HG02588 (cell line): ENCODE data around the gene BRSK2.

Experiments used
- ATAC-seq: cut with Tn5 transposase; IDR thresholded peaks from one replicate; pipeline ENCODE4 v1.9.1; 2021; ENCODE audit warnings: mild to moderate bottlenecking, moderate library complexity; ENCODE audit not compliant: unreplicated experiment

The BRSK2 gene

DNA sequence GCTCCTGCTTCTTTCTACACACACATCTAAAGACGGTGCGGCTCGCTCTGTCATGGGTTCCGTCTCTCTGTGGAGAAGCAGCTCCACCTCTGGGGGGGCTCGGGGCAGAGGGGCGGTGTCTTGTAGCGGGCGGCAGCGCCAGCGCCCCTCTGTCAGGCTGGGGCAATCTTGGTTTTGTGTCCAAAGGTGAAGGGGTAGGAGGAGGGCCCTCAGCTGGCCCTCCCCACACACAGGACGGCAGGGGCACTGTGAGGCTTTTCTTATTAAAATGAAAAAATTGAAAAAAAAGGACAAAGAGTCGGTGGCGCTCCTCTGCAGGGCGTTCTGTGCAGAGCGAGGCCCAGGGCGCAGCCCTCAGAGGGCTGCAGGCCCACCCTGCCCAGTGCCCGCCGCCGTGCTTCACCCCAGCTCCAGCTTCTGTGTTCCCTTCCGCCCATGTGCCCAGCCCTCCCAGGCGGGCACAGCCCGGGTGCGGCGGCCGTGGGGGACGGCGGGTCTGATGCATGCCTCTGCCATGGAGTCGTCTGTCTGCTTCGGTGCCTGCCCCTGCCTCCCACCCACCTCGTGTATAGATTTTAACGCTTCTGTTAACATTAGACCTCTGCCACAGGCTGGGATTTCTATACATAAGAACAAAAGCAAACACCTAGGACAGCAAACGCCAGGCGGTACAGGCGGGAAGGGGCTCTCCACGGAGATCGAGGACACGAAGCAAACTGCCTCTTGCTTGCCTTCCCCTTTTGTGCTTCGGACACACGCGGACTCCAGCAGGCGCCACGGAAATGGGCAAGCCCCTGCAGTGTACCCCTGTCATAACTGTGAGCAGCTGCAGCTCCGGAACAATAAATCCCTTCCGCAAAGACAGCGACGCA is 72.3 kb downstream of the BRSK2 start:
- no peak for ATAC-seq

DNA sequence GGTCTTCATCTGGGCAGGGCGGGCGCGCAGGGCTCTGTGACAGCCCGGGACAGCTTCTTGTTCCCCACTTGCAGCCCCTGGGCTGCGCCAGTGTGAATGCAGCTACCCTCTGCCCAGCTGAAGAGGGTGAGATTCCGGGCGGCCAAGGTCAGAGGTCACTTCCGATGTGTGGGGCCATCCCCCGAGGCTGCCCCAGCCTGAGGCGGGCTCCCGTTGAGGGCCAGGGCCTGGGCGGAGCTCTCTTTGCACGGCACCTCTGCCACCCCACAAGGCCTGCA is 72.9 kb downstream of the BRSK2 start:
- no peak for ATAC-seq

DNA sequence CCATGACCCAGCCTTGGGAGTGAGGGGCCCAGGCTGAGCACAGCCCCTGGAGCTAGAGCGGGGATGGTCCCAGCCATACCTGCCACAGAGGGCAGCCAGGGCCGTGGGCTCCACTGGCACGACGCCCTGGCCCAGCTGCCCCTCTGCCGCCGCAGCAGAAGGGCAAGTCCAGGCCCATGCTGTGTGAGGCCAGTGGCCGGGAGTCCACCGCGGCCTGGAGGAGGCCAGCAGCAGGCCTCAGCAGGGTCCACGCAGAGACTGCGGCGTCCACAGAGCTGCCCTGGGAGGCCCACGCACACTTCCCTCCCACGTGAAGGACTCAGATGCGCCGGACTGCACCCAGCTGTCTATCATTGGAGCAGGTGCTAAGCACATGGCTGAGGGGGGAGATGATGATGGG is 73.3 kb downstream of the BRSK2 start:
- no peak for ATAC-seq

DNA sequence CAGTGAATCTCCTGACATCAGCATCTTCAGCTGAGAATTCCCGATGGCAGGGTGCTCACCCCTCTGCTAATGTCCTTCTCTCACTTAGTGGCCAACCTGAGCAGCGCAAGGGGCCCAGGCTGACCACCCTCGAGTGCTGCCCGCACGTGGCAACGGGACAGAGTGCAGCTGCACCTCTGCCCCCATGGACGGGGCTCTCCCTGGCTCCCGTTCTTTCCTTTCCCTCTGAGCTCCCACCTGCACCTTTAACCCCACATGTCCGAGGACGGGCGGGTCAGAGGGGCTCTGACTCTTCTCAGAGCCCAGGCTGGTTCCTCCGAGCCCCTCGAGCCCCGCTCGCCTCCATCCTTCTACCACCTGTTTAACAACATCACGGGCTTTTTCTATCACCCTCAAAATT is 77.0 kb downstream of the BRSK2 start:
- no peak for ATAC-seq

DNA sequence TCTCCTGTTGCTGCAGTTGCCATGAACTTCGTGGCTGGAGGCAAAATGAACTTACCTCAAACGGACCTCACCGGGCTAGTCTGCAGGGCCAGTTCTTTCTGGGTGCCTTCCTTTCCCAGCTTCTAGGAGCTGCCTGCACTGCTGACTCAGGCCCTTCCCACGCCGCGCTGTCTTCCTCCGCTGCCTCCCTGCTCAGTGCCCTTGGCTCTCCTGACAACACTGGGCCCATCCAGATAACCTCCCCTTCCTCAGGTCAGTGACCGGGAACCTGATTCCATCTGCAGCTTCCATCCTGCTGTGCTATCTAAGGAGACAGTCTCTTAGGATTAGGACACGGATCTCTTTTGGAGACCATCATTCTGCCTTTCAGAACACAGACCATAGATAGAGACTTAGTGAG is 77.5 kb downstream of the BRSK2 start:
- no peak for ATAC-seq

DNA sequence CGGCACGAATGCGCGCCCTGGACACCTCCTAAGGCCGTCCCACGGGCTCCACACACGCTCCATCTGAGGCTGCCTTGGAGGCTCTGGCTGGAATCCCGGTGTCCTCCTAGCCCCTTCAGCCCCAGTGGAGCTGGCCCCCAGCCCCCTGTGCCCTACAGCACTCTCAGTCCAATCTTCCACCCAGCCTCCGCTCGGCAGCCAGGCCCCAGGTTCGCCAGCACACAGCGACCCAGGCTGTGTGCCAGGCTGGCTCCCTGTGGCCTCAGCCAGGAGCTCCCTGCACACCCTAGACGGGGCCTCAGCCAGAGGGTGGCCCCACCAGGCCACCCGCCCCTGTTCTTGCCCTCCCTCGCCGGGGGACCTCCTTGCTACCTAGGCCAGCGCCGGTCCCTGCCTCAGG is 78.3 kb downstream of the BRSK2 start:
- ATAC-seq = no peak

DNA sequence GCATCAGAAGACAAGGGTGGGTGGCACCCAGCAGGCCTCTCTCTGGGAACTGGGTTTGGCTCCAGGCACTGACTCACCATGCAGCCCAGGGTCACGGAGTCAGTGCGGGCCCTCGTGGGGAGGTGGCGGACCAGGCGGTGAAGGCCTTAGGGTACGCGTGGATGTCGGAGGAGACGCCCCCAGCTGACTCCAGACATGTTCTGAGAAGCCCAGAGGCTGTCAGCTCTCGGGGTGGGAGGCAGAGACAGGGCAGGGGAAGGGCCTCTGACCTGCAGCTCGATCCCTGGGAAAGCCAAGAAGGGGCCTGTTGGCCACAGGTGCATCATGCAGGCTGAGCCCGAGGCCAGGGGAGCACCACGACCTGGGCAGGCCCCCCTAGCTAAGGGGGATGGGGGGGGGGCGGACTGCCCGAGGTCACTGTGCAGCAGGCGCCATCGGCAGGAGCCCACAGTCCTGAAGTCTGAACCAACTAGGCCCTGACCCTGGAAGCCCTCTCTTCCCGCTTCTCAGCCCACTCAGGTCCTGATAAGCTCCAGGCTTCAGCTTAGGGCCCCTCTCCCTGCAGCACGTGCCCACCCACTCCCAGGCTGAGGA is 78.8 kb downstream of the BRSK2 start:
- no peak for ATAC-seq

DNA sequence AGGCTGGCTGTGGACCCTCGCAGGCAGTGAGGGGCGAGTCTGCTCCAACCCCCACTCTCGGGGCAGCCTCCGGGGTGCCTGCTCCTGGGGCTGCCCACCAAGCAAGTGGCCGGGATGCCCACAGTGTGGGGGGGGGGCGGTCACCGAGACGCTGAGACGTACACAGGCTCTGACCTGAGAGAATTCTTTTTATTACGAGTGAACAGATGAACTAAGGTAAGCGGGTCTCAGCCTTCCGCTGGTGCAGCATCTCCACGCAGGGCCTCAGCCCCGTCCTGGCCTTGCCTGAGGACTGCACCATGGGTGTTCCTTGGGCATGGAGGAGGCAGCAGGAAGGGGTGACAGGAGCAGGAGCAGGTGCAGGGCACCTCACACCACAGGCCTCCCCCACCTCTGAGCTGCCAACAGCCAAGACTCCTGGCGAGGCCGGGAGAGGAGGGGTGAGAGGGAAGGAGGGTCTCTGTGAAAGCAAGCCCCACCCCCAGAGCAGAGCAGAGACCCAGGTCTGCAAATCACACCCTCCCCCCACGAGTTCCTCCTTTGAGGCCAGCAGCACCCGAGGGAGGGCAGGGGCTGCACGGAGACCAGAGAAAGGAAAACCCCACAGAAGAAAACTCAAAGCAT is 79.7 kb downstream of the BRSK2 start:
- ATAC-seq = no peak

DNA sequence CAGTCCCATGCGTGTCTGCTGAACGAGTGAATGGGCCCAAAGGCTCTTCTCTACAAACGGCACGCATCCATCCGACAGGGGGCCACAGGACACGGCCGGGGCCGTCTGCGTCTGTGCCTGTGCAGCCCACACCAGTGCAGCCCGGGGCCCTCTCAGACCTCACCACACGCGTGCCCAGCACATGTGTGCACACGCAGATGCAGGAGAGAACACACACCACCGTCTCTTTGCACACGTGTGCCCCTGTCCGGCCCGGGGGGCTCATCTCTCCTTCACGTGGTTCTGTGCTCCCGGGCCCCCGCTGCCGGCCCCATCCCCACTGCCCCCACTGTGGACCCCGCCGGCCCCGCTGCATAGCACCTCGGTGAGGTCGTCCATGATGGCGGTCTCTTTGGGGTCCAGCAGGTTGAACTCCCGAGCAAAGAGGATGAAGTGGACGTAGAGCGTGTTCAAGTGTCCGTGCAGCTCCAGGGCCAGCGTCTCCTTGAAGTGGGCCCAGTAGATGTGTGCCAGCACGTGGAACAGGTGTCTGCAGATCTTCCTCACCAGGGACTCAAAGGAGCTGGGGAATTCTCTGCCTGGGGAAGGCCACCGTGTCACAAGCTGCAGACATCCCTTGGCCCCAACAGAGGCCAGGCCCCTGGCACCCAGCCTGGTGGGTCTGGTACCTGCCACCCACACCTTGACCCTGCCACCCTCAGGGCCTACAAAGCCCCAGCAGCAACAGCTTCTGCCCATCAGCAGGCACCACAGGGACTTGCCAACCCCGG is 80.4 kb downstream of the BRSK2 start:
- no peak for ATAC-seq

DNA sequence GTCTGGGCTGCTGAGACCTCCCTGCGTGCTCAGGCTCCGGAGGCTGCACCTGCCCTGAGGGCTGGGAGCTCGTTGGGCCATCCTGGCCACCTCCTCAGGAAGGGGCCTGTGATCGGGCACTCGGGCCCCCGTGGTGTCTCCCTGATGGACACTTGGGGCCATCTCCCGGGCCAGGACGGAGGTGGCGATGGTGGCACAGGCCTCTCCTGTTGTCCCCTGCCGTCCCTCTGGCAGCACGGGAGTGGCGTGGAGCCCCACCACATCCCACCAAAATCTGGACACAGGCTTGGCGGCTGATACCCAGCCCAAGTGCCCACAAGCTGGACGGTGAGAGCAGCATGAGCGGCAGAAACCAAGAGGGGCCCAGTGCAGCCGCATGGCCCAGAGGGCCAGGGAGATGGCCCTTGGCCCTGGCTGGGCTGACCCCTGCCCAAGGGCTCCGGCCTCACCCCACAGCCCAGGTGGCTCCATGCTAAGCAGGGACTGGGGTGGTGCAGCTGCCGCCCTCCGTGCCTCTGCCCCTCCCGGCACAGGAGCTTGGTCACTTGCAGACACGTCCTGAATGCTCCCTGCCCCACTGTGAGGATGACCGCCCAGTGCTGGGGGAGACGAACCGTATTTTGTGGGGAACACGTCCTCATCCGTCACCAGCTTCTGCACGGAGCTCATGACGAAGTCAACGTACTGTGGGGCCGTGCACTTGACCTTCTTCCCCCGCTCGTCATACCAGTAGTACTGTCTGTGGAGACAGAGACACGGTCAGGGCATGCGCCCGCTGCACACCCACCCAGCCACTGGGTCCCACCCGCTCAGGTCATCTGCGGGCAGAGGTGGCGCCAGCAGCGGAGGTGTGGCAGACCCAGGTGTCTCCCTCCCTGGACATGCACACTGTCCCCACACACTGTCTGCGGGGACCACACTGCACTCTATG is 81.2 kb downstream of the BRSK2 start:
- ATAC-seq = no peak

DNA sequence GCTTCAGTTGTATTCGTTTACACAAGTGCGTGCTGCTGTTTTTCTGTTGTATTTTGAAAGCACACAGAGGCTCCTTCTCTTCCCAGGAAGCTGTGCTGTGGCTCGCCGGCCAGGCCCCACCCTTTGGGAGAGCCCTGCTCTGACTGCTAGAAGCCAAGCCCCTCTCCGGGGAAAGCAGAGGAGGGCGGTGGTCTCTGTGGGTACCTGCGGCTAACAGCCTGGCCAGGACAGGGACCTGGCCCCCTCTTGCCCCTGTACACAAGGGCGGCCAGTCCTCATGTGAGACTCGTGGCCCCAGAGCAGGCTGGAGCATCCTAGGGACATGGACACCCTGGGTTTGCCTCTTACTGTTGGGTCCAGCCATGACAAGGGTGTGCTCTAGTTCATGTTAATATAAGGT is 82.0 kb downstream of the BRSK2 start:
- no peak for ATAC-seq

DNA sequence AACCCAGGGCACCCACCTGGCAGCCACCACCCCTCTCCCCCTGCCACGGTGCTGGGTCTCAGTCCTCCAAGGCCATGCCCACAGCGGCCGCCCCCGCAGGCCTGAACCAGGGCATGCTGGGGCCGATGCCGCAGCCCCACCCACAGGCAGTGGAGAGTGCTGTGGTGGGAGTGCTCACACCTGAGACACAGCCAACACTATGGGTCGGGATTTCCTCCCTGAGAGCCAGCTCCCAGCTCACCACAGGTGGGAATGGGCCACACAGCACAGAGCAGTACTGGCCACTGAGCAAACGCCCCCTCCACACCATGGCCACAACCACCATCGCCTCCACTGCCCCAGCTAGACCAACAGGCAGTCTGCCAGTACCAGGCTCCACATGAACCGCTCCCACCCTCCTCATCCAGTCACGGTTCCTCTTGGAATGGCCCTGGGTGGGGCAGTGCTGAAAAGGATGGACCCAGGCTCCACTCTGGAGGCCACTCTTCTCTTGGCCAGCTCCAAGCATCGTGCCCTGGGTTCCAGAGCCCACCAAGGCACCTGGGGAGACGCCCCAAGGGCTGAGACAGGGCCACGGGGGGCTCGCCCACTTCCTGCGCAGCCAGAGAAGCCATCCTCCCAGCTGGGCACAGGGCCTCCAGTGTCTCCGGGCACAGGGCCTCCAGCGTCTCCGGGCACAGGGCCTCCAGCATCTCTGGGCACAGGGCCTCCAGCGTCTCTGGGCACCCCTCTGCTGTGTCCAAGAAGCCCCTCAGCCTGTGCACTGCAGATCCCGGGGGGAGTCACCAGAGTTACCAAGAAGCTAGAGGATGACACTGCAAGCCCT is 82.7 kb downstream of the BRSK2 start:
- no peak for ATAC-seq

DNA sequence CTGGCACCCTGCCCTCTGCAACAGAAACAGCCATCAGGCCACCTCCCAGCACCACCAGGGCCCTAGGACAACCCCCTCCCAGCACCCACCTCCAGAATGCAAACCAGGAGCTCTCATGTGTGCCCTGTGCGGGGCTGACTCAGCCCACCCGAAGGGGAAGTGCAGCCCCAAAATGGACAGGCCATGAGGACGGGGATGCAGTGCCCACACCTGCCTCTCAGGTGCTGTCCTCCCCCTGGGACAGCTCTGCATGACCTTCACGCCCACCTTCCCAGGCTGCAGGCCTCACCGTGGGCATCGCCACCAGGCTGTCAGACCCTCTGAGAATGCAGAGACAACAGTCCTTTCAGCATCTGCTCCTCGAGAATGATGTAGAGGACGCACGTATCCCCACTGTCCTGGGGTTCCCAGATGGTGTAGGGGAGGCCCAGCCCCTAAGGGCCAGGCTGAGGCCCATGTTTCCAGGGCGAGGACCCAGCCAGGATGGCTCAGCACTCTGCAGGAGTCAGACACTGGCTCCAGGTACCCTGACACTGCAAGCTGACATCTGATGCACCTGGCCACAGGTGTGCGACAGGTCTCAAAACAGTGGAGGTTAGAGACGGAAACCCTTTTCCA is 83.4 kb downstream of the BRSK2 start:
- no peak for ATAC-seq

DNA sequence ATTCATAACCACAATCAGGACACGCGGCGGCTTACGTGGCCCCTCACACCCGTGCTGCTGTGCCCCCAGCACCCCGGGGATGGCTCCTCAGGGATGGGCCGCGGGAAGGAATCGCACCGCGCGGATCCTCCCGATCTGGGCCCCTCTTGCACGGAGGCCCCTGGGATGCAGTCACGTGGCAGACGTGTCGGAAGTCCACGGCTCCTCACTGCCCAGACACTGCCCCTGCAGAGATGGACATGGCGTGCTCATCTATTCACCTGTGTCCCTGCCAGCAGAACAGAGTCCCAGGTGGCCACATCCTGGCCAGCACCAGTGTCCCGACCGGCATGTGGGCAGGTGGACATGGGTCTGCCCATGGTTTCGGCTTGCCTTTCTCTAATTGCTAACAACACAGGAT is 84.1 kb downstream of the BRSK2 start:
- ATAC-seq = no peak

DNA sequence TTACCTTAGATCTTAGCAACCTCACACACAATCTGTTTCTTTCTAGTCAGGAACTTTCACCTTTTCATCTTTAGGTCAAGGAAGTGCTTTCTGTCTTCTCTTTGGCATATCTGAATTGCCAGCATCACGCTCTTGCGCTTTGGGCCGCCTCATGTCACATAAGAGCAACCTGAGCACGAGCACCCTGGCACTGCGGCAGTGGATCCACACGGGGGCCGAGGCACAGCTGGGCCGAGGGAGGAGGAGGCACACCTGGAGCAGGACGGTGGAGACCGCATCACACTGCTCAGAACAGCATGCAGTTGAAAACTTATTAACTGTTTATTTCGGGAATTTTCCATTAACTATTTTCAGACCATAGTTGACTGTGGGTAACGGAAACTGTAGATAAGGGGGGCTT is 86.1 kb downstream of the BRSK2 start:
- no peak for ATAC-seq

DNA sequence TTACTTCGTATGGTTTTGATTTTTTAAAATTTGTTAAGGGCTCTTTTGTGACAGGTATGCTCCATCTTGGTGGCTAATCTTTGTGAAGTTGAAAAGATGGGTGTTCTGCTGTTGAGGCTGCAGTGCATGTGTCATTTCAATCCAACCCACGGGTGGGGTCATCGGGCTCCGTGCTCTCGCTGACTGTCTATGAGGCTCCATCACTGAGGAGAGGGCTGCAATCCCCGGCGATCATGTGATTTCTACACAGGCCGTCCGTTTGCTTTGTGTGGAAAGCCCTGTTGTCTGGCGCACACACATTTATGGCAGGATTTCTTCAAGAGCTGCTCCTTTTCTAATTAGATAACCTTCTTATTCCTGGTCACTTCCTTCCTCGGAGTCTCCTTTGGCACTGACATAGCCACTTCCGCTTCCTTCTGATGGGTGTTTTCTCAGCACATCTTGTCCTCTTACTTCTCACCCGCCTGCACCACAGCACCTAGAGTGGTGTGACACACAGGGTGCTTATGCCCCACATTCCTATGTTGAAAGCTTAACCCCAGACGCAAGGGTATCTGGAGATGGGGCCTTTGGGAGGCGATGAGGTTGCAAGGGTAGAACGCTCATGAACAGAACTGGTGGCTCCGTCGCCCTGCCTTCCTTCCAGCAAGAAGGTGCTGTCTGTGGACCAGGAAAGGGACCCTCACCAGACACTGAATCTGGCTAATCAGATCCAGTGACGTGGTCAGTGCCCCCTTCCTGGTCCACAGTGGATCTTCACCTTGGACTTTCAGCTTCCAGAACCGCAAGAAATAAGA is 87.4 kb downstream of the BRSK2 start:
- no peak for ATAC-seq

DNA sequence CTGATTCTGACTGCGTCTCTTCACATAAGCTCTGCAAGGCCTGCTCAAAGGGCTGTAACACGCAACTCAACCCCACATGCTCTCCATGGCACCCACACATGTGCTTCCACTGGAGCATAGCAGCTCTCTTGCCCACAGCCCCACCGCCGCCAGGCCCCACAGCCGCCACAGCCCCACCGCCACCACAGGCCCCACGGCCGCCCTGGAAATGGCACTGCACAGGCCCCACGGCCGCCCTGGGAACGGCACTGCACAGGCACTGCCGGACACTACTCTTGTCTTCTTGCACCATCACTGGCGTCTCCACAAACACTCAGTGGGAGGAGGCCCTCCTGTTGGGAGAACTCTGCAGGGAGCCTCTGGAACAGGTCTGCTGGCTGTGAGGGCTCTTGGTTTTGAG is 88.3 kb downstream of the BRSK2 start:
- ATAC-seq = no peak

DNA sequence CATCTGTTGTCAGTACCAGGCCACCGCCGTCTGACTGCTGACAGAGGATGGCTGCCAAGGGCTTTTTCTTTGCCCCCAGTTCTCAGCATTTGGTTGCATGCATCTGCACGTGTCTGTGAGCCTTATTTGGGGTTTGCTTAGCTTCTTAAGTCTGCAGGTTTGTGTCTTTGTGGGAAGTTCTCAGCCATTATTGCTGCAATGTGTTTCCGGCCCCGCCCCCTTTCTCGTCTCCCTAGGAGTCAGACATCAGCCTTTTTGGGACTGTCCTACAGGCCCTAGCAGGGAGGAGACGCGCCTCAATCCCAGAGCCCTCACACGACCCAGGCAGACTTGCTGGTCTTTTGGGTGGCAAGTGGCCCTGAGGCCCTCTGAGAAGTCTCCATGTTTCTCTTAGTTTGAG is 88.8 kb downstream of the BRSK2 start:
- no peak for ATAC-seq
